DOHH2 (cell line): Measurements from ENCODE around the gene GPRIN3.

Experiments used
- CTCF ChIP-seq: fragments of 200-600 bp; sonication (generic); IDR thresholded peaks from one replicate; pipeline ENCODE4 v1.5.1; 2014; ENCODE audit warnings: antibody characterized with exemption, mild to moderate bottlenecking, low read depth, low read length; ENCODE audit not compliant: poor library complexity, severe bottlenecking
- EZH2phosphoT487 ChIP-seq: fragments of 200-600 bp; sonication (generic); IDR thresholded peaks from 2 replicates; pipeline ENCODE4 v1.6.1; 2017; ENCODE audit warnings: borderline replicate concordance, mild to moderate bottlenecking, antibody characterized with exemption, low read length, moderate library complexity, mixed read lengths

GRCh38 chr4:89336818-89337420 lies 29.3 kb upstream of the GPRIN3 start:
- no peak for TF ChIP-seq CTCF
- TF ChIP-seq EZH2phosphoT487 = no peak
